Breast epithelium (tissue), 4 donors: Measurements from ENCODE around the gene DKKL1. TPM values are rescaled to one million over a fixed set of nuclear protein-coding genes. Genes with fewer than 3 reads are reported as not detected.

ENCODE experiments used
- DNase-seq, 2 donors: peaks; one replicate each; pipeline ENCODE4 v3.0.0-alpha.2; 2019; ENCODE audit warnings: low spot score in 2 of 2
- H3K27ac ChIP-seq, 2 donors: fragments of 200-600 bp; sonication (generic) in 1 of 2; one replicate each; pipeline ENCODE4 v1.5.1; 2016 to 2019; ENCODE audit warnings: mild to moderate bottlenecking in 1 of 2
- H3K27me3 ChIP-seq, 2 donors: fragments of 200-600 bp; sonication (generic) in 1 of 2; one replicate each; pipeline versions ENCODE4 v1.5.1 to v1.6.0; 2017 to 2019; ENCODE audit warnings: control low read depth in 1 of 2, mild to moderate bottlenecking in 1 of 2
- H3K36me3 ChIP-seq: fragments of 200-600 bp; one replicate; pipeline ENCODE4 v1.5.1; 2019
- H3K4me1 ChIP-seq, 2 donors: fragments of 200-600 bp; sonication (generic); one replicate each; pipeline ENCODE4 v1.5.1; 2016 to 2019; ENCODE audit warnings: control low read depth in 1 of 2
- H3K4me3 ChIP-seq, 3 donors: fragments of 200-600 bp; sonication (generic); 1 replicate in 2 of 3; 2 replicates in 1 of 3; pipeline ENCODE4 v1.5.1; 2016 to 2019; ENCODE audit warnings: mild to moderate bottlenecking in 3 of 3, moderate library complexity in 2 of 3
- H3K9me3 ChIP-seq, 2 donors: fragments of 200-600 bp; sonication (generic) in 1 of 2; one replicate each; pipeline ENCODE4 v1.5.1; 2016 to 2019; ENCODE audit warnings: control low read depth in 1 of 2
- CTCF ChIP-seq, 3 donors: fragments of 450-650 bp; IDR thresholded peaks; one replicate each; pipeline ENCODE4 v1.5.1; 2016 to 2017; ENCODE audit warnings: antibody characterized with exemption in 3 of 3, mild to moderate bottlenecking in 3 of 3, moderate library complexity in 3 of 3
- POLR2A ChIP-seq: fragments of 450-650 bp; IDR thresholded peaks from one replicate; pipeline ENCODE4 v1.6.1; 2016; ENCODE audit warnings: antibody characterized with exemption, mild to moderate bottlenecking, moderate library complexity
- POLR2AphosphoS5 ChIP-seq, 3 donors: sonication (generic); formaldehyde crosslinking; IDR thresholded peaks; one replicate each; pipeline ENCODE4 v1.6.1; 2017; ENCODE audit warnings: antibody characterized with exemption in 3 of 3
- intact Hi-C: fragments of 100-400 bp; cut with DNase I; formaldehyde crosslinking; loops from one replicate; pipeline ENCODE4 v1.15.1; 2023; ENCODE audit warnings: low total_unique reads
- total RNA-seq, 3 donors: library from RNA; depleted of rRNA; stranded (reverse); fragments of >200 nt; gene quantifications; one replicate each; pipeline ENCODE4 v1.1.0, GENCODE V29; 2016

The DKKL1 gene
- total RNA-seq, 3 donors from 2014 or later: 0.64 to 1.8 TPM; not detected in 1

GRCh38 chr19:49359851-49360820 lies 3.5 kb upstream of the DKKL1 start:
- H3K27ac ChIP-seq: peak overlapping the region; percentile 93 to 98
- H3K27me3 ChIP-seq: no peaks in the 10 kb centered on the region
- peak overlapping the region in 1 of 3 donors; percentile 89 for H3K4me3 ChIP-seq
- peaks cover 0 to 4% of the 10 kb centered on the region in 2 donors for H3K4me1 ChIP-seq
- H3K36me3 ChIP-seq: no peaks in the 10 kb centered on the region
- no peaks in the 10 kb centered on the region for H3K9me3 ChIP-seq
- intact Hi-C loops: loop anchor here (5.0 kb wide), 1 partner anchor 1657 kb away; the partner anchor contains the start of gene KLK10
- no peak for DNase-seq
- TF ChIP-seq POLR2AphosphoS5 (IDR thresholded peaks at IDR 0.05) (no peak), POLR2A (no peak), CTCF (IDR thresholded peaks at IDR 0.05) (no peak)

- no peaks in the 10 kb centered on the region for H3K27me3 ChIP-seq
- H3K27ac ChIP-seq: peak overlapping the region; percentile 93 to 98
- DNase-seq: peak; percentile 65 to 86
- H3K9me3 ChIP-seq: no peaks in the 10 kb centered on the region
- TF ChIP-seq POLR2AphosphoS5 (IDR thresholded peaks at IDR 0.05) (peak in 2 of 3 donors; percentile 25 to 51), POLR2A (no peak), CTCF (IDR thresholded peaks at IDR 0.05) (no peak)
- peaks cover 0 to 3% of the 10 kb centered on the region in 2 donors for H3K4me1 ChIP-seq
- peak overlapping the region; percentile 78 to 89 (median 86) for H3K4me3 ChIP-seq
- intact Hi-C loops: no loop called here
- no peaks in the 10 kb centered on the region for H3K36me3 ChIP-seq
Observed at GRCh38 chr19:49361438-49362047, 2.1 kb upstream of the DKKL1 start.

- Histone ChIP-seq H3K27ac (peak within 1 kb of the TSS; percentile 93 to 98), H3K4me1 (no peaks in the 10 kb centered on the region), H3K27me3 (no peaks in the 10 kb centered on the region), H3K4me3 (peak within 1 kb of the TSS; percentile 78 to 89 (median 86)), H3K36me3 (no peaks in the 10 kb centered on the region), H3K9me3 (no peaks in the 10 kb centered on the region)
- peak in 1 of 2 donors; percentile 46 for DNase-seq
- TF ChIP-seq POLR2A: peak; percentile 41
- TF ChIP-seq POLR2AphosphoS5 (IDR thresholded peaks at IDR 0.05): peak in 2 of 3 donors; percentile 15 to 20
- TF ChIP-seq CTCF (IDR thresholded peaks at IDR 0.05): no peak
- intact Hi-C loops: no loop called here
Observed at GRCh38 chr19:49362048-49362928, 1.4 kb upstream of the DKKL1 start, which contains the start of gene TEAD2. Gene TEAD2, minus strand, starts transcription at chr19:49362416. Its CDS starts 2,341 bp downstream, at chr19:49360075.

- H3K27ac ChIP-seq: peak overlapping the region; percentile 78 to 93
- H3K27me3 ChIP-seq: no peaks in the 10 kb centered on the region
- no peaks in the 10 kb centered on the region for H3K9me3 ChIP-seq
- H3K4me1 ChIP-seq: no peaks in the 10 kb centered on the region
- TF ChIP-seq CTCF (IDR thresholded peaks at IDR 0.05) (no peak), POLR2AphosphoS5 (IDR thresholded peaks at IDR 0.05) (no peak), POLR2A (no peak)
- peak in 1 of 2 donors; percentile 63 for DNase-seq
- peak overlapping the region; percentile 78 to 89 (median 86) for H3K4me3 ChIP-seq
- H3K36me3 ChIP-seq: no peaks in the 10 kb centered on the region
- intact Hi-C loops: no loop called here
Observed at GRCh38 chr19:49362929-49363267, 779 bp upstream of the DKKL1 start.
